Mucosa of descending colon (tissue), 3 donors: ENCODE data around the gene ABHD12. TPM values are rescaled to one million over a fixed set of nuclear protein-coding genes. Genes with fewer than 3 reads are reported as not detected.
"Not testable (repeated sequence)": the region's sequence is repeated elsewhere in the genome, so short reads cannot be mapped to it uniquely, and the experiment has no call there.

Experiments used
- ATAC-seq: fragments of 200-7000 bp; cut with Tn5 transposase; one replicate; pipeline ENCODE4 v1.9.1; 2020; ENCODE audit warnings: mild to moderate bottlenecking, moderate library complexity
- DNase-seq, 3 donors: peaks; one replicate each; pipeline ENCODE4 v3.0.0-alpha.2; 2020
- H3K36me3 ChIP-seq: fragments of 200-600 bp; one replicate; pipeline ENCODE4 v1.8.0; 2021; ENCODE audit warnings: low read depth, mild to moderate bottlenecking
- H3K4me1 ChIP-seq: fragments of 200-600 bp; one replicate; pipeline ENCODE4 v1.8.0; 2021; ENCODE audit warnings: low read depth, mild to moderate bottlenecking
- H3K4me3 ChIP-seq: fragments of 200-600 bp; one replicate; pipeline ENCODE4 v1.8.0; 2021; ENCODE audit warnings: mild to moderate bottlenecking
- H3K9me3 ChIP-seq: fragments of 200-600 bp; one replicate; pipeline ENCODE4 v1.8.0; 2021; ENCODE audit warnings: mild to moderate bottlenecking
- CTCF ChIP-seq: fragments of 200-600 bp; IDR thresholded peaks from one replicate; pipeline ENCODE4 v1.8.0; 2022; ENCODE audit warnings: antibody characterized with exemption, mild to moderate bottlenecking
- intact Hi-C, 2 donors: fragments of 100-400 bp; cut with DNase I in 1 of 2; cut with micrococcal nuclease in 1 of 2; formaldehyde crosslinking; loops; one replicate each; pipeline versions ENCODE4 v1.11.0 to v1.11.1; 2022; cut with DNase I, micrococcal nuclease
- total RNA-seq, 3 donors: library from RNA; stranded (reverse); fragmentation: NEBNext Ultra II Directional in 2 of 3; extraction: Animal tissue kit (Norgen Biotek cat#: 25700) in 2 of 3; gene quantifications; one replicate each; pipeline versions ENCODE4 v1.2.1 to v1.2.4, GENCODE V29; 2021 to 2023
- donor health status: DM: no; HTN: no; CAD: no; lungs with moderate emphysema.
- donor health status: DM: no; HTN: no; CAD: no.
- donor health status: DM: no; HTN: yes; CAD: no.

The ABHD12 gene
- total RNA-seq, 3 donors from 2014 or later: 47.3 to 65.5 (median 59.5) TPM

- intact Hi-C loops: loop anchor here in 1 of 2 donors (5.0 kb wide), 1 partner anchor 95 kb away; no protein-coding TSS in a partner anchor
- no peak overlapping the region for H3K4me3 ChIP-seq
Measured at GRCh38 chr20:25402583-25402982, 11.9 kb upstream of the ABHD12 start.

GRCh38 chr20:25400291-25400732 lies 9.7 kb upstream of the ABHD12 start:
- not testable (repeated sequence) for ATAC-seq
- intact Hi-C loops: loop anchor here in 1 of 2 donors (5.0 kb wide), 1 partner anchor 93 kb away; no protein-coding TSS in a partner anchor

More at GRCh38 chr20:25402583-25402982, 11.9 kb upstream of the ABHD12 start:
- TF ChIP-seq CTCF: no peak
- Histone ChIP-seq H3K4me1 (peaks cover 8% of the 10 kb centered on the region), H3K36me3 (no peaks in the 10 kb centered on the region), H3K9me3 (peaks cover 23% of the 10 kb centered on the region)
- ATAC-seq: no peak
- DNase-seq: no peak

GRCh38 chr20:25399037-25399430 lies 8.4 kb upstream of the ABHD12 start:
- ATAC-seq: peak; percentile 69
- intact Hi-C loops: loop anchor here (10.0 kb wide), 2 partner anchors 94 to 404 kb away; partner anchors contain the start of gene APMAP (in 1 of the 2)
- Histone ChIP-seq H3K4me1 (peaks cover 8% of the 10 kb centered on the region), H3K36me3 (no peaks in the 10 kb centered on the region), H3K4me3 (no peak overlapping the region), H3K9me3 (peaks cover 23% of the 10 kb centered on the region)
- TF ChIP-seq CTCF: no peak
- DNase-seq: peak in 1 of 3 donors; percentile 65

More at GRCh38 chr20:25400291-25400732, 9.7 kb upstream of the ABHD12 start:
- H3K4me1 ChIP-seq, H3K4me3 ChIP-seq, H3K36me3 ChIP-seq, DNase-seq: not testable (repeated sequence)
- H3K9me3 ChIP-seq: peaks cover 23% of the 10 kb centered on the region

GRCh38 chr20:25398376-25399036 lies 7.9 kb upstream of the ABHD12 start:
- ATAC-seq: peak; percentile 40
- Histone ChIP-seq H3K9me3 (peaks cover 18% of the 10 kb centered on the region), H3K4me1 (peaks cover 8% of the 10 kb centered on the region), H3K4me3 (no peak overlapping the region), H3K36me3 (no peaks in the 10 kb centered on the region)
- intact Hi-C loops: loop anchor here (10.0 kb wide), 2 partner anchors 94 to 404 kb away; partner anchors contain the start of gene APMAP (in 1 of the 2)
- no peak for TF ChIP-seq CTCF
- DNase-seq: no peak

GRCh38 chr20:25397821-25398220 lies 7.2 kb upstream of the ABHD12 start:
- peak; percentile 76 for ATAC-seq
- H3K9me3 ChIP-seq: peaks cover 11% of the 10 kb centered on the region
- DNase-seq: peak in 1 of 3 donors; percentile 46
- H3K36me3 ChIP-seq: no peaks in the 10 kb centered on the region
- peaks cover 8% of the 10 kb centered on the region for H3K4me1 ChIP-seq
- no peak overlapping the region for H3K4me3 ChIP-seq
- TF ChIP-seq CTCF: no peak
- intact Hi-C loops: loop anchor here (10.0 kb wide), 2 partner anchors 93 to 403 kb away; partner anchors contain the start of gene APMAP (in 1 of the 2)

GRCh38 chr20:25397096-25397495 lies 6.5 kb upstream of the ABHD12 start:
- peaks cover 8% of the 10 kb centered on the region for H3K4me1 ChIP-seq

More at GRCh38 chr20:25397096-25397495, 6.5 kb upstream of the ABHD12 start:
- H3K4me3 ChIP-seq: no peak overlapping the region
- H3K9me3 ChIP-seq: peaks cover 5% of the 10 kb centered on the region
- no peak for TF ChIP-seq CTCF
- intact Hi-C loops: loop anchor here (10.0 kb wide), 2 partner anchors 92 to 402 kb away; partner anchors contain the start of gene APMAP (in 1 of the 2)
- peak in 2 of 3 donors; percentile 38 to 54 for DNase-seq
- H3K36me3 ChIP-seq: no peaks in the 10 kb centered on the region
- peak; percentile 77 for ATAC-seq
